SU-DHL-6 (cell line): ENCODE measurements around the gene C1orf198.

Source experiments
- H2AFZ ChIP-seq: fragments of 200-600 bp; sonication (generic); 2 replicates; pipeline ENCODE4 v1.6.1; 2014; ENCODE audit warnings: low read depth, mild to moderate bottlenecking, moderate library complexity, mixed read lengths, antibody characterized with exemption, low read length; ENCODE audit not compliant: severe bottlenecking
- H3F3A ChIP-seq: fragments of 200-600 bp; shearing (Covaris generic); 2 replicates; pipeline ENCODE4 v1.6.0; 2016; ENCODE audit warnings: antibody characterized with exemption, mild to moderate bottlenecking; ENCODE audit not compliant: insufficient read depth
- H3K27ac ChIP-seq: fragments of 200-600 bp; sonication (generic); 2 replicates; pipeline ENCODE4 v1.5.1; 2016; ENCODE audit warnings: low read depth, mild to moderate bottlenecking, low read length, moderate library complexity, mixed read lengths
- H3K27me3 ChIP-seq: fragments of 200-600 bp; sonication (generic), shearing (Covaris generic); 2 replicates; pipeline ENCODE4 v1.6.0; 2014; ENCODE audit warnings: mild to moderate bottlenecking, low read length
- H3K36me3 ChIP-seq: fragments of 200-600 bp; sonication (generic); 2 replicates; pipeline ENCODE4 v1.6.1; 2014; ENCODE audit warnings: mild to moderate bottlenecking, low read length, mixed read lengths
- H3K4me2 ChIP-seq: fragments of 300-600, 200-600 bp; shearing (Covaris generic), sonication (generic); 2 replicates; pipeline ENCODE4 v1.6.0; 2014; ENCODE audit warnings: low read length, low read depth, mild to moderate bottlenecking; ENCODE audit not compliant: poor library complexity, severe bottlenecking
- H3K4me3 ChIP-seq: fragments of 200-600 bp; sonication (generic); 2 replicates; pipeline ENCODE4 v1.5.1; 2014; ENCODE audit warnings: antibody characterized with exemption, low read length, mild to moderate bottlenecking, mixed read lengths; ENCODE audit not compliant: insufficient read depth, poor library complexity, severe bottlenecking
- H3K79me2 ChIP-seq: fragments of 200-600 bp; sonication (generic); 2 replicates; pipeline ENCODE4 v1.6.1; 2014; ENCODE audit warnings: mild to moderate bottlenecking, low read length, moderate library complexity; ENCODE audit not compliant: insufficient read depth
- H3K9ac ChIP-seq: fragments of 200-600 bp; sonication (generic); 2 replicates; pipeline ENCODE4 v1.7.0; 2014; ENCODE audit warnings: mild to moderate bottlenecking, low read length
- H3K9me2 ChIP-seq: fragments of 200-600 bp; sonication (generic); replicated peaks from 2 replicates; pipeline ENCODE4 v1.6.1; 2014; ENCODE audit warnings: low read length; ENCODE audit not compliant: insufficient read depth
- H3K9me3 ChIP-seq: fragments of 200-600 bp; sonication (generic); 2 replicates; pipeline ENCODE4 v1.6.1; 2014; ENCODE audit warnings: low read length, mixed read lengths; ENCODE audit not compliant: insufficient read depth
- H4K20me1 ChIP-seq: fragments of 200-600 bp; sonication (generic); 2 replicates; pipeline ENCODE4 v1.6.1; 2014; ENCODE audit warnings: low read depth, mild to moderate bottlenecking, antibody characterized with exemption, low read length, moderate library complexity, mixed read lengths
- EZH2phosphoT487 ChIP-seq: fragments of 200-600 bp; sonication (generic), shearing (Covaris generic); conservative IDR thresholded peaks from 2 replicates; pipeline ENCODE4 v1.6.1; 2018; ENCODE audit warnings: mild to moderate bottlenecking, antibody characterized with exemption, low read length, moderate library complexity, mixed read lengths
- TF ChIP-seq, protein P1 (sequence below): fragments of 200-600 bp; sonication (generic); IDR thresholded peaks from one replicate; pipeline ENCODE4 v1.5.1; 2017; ENCODE audit warnings: antibody characterized with exemption, mild to moderate bottlenecking, low read length, moderate library complexity; ENCODE audit not compliant: insufficient read depth, poor library complexity, severe bottlenecking

Gene C1orf198

DNA sequence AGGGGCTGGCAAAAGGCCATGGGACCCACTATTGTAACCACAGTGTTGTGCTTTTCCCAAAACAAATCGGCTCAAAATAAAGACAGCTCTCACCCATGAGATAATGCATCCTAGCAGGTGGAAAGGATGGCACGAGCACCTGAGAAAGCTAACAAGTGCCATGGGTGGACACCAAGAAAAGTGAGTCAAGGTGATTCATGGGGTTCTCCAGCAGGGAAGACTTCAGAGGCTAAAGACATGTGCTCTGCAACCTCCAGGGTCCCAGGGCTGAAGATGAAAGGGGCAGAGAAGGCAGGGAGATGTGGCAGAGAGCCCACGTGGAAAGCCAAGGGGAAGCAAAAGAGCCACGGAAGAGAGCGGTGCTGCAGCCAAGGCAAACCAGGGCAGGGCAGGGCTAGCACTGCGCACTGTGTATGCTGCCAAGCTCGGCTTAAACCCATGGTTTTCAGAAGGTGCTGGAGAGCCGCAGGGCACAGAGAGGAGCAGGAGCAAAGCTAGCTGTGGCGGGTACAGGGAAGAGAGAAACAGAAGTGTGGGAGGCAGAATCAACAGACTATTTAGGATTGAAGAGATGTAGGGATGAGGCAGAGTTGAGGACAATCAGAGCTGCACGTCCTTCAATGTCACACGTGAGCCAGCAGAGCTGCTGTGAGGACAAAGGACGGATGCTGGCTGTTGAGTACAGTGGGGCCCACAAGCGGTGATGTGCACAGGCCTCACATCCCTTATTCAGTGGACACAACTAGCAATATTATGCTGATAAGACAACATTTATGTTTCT, 41.8 kb upstream of the C1orf198 start:
- Histone ChIP-seq H3K4me3 (no peak overlapping the region), H3K9ac (no peak overlapping the region), H3K4me2 (no peak overlapping the region), H3K9me2 (no peaks in the 10 kb centered on the region), H3F3A (no peaks in the 10 kb centered on the region), H3K36me3 (peaks cover 11% of the 10 kb centered on the region), H2AFZ (no peak overlapping the region), H3K9me3 (no peaks in the 10 kb centered on the region), H3K27me3 (no peaks in the 10 kb centered on the region), H3K27ac (no peak overlapping the region), H4K20me1 (no peaks in the 10 kb centered on the region), H3K79me2 (no peaks in the 10 kb centered on the region)
- no peak for TF ChIP-seq EZH2phosphoT487
- TF ChIP-seq, protein P1, sequence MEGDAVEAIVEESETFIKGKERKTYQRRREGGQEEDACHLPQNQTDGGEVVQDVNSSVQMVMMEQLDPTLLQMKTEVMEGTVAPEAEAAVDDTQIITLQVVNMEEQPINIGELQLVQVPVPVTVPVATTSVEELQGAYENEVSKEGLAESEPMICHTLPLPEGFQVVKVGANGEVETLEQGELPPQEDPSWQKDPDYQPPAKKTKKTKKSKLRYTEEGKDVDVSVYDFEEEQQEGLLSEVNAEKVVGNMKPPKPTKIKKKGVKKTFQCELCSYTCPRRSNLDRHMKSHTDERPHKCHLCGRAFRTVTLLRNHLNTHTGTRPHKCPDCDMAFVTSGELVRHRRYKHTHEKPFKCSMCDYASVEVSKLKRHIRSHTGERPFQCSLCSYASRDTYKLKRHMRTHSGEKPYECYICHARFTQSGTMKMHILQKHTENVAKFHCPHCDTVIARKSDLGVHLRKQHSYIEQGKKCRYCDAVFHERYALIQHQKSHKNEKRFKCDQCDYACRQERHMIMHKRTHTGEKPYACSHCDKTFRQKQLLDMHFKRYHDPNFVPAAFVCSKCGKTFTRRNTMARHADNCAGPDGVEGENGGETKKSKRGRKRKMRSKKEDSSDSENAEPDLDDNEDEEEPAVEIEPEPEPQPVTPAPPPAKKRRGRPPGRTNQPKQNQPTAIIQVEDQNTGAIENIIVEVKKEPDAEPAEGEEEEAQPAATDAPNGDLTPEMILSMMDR, result no peak

DNA sequence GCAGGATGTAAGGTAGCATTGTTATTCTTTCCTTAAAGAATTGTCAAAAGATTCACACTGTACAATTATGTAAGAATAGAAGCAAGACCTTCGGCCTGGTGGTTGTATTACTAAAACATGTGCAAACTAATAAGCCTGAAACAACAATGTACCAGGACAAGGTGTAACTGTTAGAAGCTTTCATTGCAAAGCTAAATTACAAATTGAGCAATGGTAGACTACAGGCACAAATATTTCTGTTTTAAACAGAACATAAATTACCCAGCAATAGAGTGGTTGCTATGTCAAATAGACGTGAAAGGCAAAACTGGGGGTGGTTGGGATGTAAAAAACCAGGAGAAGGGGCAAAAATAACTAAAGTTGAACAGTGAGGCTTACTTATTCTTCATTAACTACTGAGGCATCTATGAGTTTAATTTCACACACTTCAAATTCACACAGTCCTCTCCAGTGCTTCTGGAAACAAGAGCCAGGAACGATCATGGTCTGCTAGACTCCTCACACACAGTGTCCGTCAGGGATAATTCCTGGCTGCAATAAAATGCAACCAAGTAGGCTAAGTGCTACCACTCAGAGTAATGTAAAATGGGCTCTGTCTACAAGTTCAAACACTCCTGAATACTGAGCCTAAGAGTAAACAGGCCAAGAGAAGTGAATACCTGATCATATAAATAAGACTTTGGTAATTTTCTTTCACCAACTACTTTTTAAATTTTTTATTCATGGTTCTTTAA, 39.3 kb upstream of the C1orf198 start:
- no peaks in the 10 kb centered on the region for H3F3A ChIP-seq
- no peak overlapping the region for H3K27ac ChIP-seq
- H4K20me1 ChIP-seq, result no peaks in the 10 kb centered on the region
- no peak overlapping the region for H3K9ac ChIP-seq
- H3K27me3 ChIP-seq, result no peaks in the 10 kb centered on the region
- H2AFZ ChIP-seq, result no peak overlapping the region
- H3K9me2 ChIP-seq, result no peaks in the 10 kb centered on the region
- peaks cover 10% of the 10 kb centered on the region for H3K36me3 ChIP-seq
- no peaks in the 10 kb centered on the region for H3K9me3 ChIP-seq
- no peaks in the 10 kb centered on the region for H3K79me2 ChIP-seq
- no peak for TF ChIP-seq EZH2phosphoT487
- TF ChIP-seq, protein P1, result no peak
- no peak overlapping the region for H3K4me2 ChIP-seq
- no peak overlapping the region for H3K4me3 ChIP-seq

DNA sequence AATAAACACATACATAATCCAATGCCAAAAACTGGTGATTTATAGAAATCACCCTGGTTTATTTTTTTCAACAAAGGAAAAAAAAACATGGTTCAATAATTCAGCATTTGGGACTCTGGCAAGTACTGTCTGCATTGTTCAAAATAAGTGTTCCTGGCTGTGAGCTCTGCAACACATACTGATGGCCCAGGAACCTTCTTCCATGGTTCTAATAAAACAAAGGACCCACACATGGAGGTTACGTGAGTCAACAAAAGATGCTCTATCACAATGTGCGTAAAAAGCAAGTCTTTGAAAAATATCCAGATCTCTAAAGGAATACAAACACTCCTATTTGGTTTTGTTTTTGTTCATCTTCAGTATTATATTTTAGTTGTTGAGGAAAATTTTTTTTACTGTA, 37.9 kb upstream of the C1orf198 start:
- Histone ChIP-seq H3K27me3 (no peaks in the 10 kb centered on the region), H2AFZ (no peak overlapping the region)

More for the DNA sequence above, 37.9 kb upstream of the C1orf198 start:
- TF ChIP-seq EZH2phosphoT487, result no peak
- TF ChIP-seq, protein P1, result no peak
- H3K9me2 ChIP-seq, result no peaks in the 10 kb centered on the region
- no peaks in the 10 kb centered on the region for H3K9me3 ChIP-seq
- H3K27ac ChIP-seq, result no peak overlapping the region
- H3K79me2 ChIP-seq, result no peaks in the 10 kb centered on the region
- H4K20me1 ChIP-seq, result no peaks in the 10 kb centered on the region
- H3K36me3 ChIP-seq, result peaks cover 6% of the 10 kb centered on the region; the same call in 1 of the 2 replicates
- no peak overlapping the region for H3K9ac ChIP-seq
- no peaks in the 10 kb centered on the region for H3F3A ChIP-seq
- H3K4me3 ChIP-seq, result no peak overlapping the region
- no peak overlapping the region for H3K4me2 ChIP-seq
